HG02981 (cell line): ENCODE measurements around the gene CHTOP.
"Not testable (repeated sequence)": the region's sequence is repeated elsewhere in the genome, so short reads cannot be mapped to it uniquely, and the experiment has no call there.

Experiments
- ATAC-seq: cut with Tn5 transposase; IDR thresholded peaks from one replicate; pipeline ENCODE4 v1.9.1; 2021; ENCODE audit warnings: mild to moderate bottlenecking, moderate library complexity; ENCODE audit not compliant: unreplicated experiment

Gene CHTOP

DNA sequence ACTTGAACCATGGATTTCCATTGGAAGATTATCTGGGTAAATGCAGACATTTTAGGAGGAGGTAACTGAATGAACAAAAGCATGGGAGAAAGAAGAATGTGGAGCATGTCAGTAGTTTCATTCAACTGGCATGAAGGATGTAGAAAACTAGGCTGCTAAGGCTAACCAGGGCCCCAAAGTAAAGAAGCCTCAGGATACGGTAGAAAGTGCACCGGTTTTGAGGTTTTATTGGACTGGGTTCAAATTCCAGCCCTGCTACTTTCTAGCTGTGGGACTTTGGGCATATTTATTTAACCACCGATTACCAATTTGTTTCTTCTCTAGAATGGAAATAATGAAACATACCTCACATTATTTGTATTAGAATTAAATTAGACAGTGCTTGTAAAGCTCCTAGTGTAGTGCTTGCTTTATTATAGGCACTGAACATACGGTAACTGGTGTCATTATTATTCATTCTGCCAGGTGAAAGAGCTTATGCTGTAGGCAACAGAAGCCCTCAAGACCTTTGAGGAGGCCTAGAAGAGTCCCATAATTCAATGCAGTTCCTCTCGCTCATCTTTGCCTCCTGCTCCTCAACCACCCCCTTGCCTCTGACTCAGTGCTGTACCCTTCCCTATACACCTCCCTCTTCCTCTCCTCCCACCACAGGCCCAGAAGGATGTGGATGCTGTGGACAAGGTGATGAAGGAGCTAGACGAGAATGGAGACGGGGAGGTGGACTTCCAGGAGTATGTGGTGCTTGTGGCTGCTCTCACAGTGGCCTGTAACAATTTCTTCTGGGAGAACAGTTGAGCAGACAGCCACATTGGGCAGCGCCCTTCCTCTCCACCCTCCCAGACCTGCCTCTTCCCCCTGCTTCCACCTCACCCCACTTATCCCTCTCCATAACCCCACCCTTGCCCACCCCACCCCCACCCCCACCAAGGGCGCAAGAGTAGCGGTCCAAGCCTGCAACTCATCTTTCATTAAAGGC is 2.5 kb upstream of the CHTOP start:
- no peak for ATAC-seq

DNA sequence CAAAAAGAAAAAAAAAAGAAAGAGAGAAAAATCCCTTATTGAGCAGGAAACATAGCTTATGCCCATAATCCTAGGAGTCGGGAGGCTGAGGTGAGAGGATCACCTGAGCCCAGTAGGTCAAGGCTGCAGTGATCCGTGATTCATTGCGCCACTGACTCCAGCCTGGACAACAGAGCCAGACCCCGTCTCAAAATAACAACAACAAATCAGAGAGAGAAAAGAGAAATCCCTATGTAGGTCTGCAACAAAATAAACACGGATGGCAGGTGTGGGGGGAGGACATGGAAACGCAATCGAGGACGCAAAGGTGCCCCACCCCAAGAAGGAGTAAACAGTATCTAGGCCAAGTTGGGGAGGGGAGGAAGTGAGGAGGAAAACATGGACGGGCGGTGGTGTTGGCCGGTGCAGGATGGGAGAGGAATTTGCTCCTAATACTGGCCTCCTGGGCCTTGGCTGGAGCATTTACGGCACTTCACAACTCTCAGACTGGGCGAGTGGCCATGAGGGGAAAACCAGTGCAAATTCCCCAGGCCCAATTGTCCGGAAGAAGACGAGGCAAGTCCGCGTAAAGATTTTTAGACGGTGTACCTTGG is 609 bp upstream of the CHTOP start:
- no peak for ATAC-seq

DNA sequence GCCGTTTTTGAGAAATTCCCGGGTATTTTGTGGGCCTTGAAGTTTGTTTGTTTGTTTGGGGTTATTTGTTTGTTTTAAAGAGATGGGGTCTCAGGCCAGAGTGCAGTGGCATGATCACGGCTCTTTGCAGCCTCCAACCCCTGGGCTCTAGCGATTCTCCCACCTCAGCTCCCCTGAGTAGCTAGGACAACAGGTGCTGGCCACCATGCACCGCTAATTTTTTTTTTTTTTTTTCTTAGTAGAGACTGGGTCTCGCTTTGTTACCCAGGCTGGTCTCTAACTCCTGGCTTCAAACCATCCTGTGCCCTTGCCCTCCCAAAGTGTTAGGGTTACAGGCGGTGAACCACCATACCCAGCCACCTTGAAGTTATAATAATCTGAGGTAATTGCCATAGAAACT is 2.0 kb downstream of the CHTOP start:
- no peak for ATAC-seq

GRCh38 chr1:153636312-153636711 is 2.4 kb downstream of the CHTOP start:
- ATAC-seq: no peak

- ATAC-seq: no peak
These were observed 4.4 kb downstream of the CHTOP start for GRCh38 chr1:153638261-153638660.

DNA sequence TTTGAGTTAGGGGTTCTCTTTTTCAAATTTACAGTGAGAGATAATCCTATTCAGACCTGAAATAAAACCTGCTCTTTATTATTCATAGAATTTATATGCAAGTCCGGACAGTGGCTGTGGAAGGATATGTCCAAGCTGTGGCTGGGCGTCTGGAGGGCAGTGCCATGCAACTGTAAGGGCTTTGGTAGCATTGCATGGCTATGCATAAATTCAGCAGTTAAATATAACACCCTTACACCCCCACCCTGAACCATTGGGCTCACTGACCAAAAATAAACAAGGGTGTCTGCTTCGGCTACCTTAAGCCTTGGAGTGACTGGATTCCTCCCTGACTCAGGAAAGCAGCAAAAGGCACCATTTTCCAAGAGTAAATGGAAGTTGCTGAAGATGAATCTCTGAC is 5.4 kb downstream of the CHTOP start:
- ATAC-seq: no peak

- ATAC-seq: not testable (repeated sequence)
These were observed 6.3 kb downstream of the CHTOP start for GRCh38 chr1:153640213-153640612.

GRCh38 chr1:153640861-153641260 is 7.0 kb downstream of the CHTOP start:
- no peak for ATAC-seq

- ATAC-seq: no peak
These were observed 8.3 kb downstream of the CHTOP start for GRCh38 chr1:153642161-153642560.

- ATAC-seq: no peak
These were observed 9.2 kb downstream of the CHTOP start for GRCh38 chr1:153643100-153643499.

- ATAC-seq: no peak
These were observed 9.9 kb downstream of the CHTOP start for GRCh38 chr1:153643816-153644215.

GRCh38 chr1:153646672-153647345 is 12.9 kb downstream of the CHTOP start:
- no peak for ATAC-seq

- no peak for ATAC-seq
These were observed 13.5 kb downstream of the CHTOP start for GRCh38 chr1:153647346-153647714.

DNA sequence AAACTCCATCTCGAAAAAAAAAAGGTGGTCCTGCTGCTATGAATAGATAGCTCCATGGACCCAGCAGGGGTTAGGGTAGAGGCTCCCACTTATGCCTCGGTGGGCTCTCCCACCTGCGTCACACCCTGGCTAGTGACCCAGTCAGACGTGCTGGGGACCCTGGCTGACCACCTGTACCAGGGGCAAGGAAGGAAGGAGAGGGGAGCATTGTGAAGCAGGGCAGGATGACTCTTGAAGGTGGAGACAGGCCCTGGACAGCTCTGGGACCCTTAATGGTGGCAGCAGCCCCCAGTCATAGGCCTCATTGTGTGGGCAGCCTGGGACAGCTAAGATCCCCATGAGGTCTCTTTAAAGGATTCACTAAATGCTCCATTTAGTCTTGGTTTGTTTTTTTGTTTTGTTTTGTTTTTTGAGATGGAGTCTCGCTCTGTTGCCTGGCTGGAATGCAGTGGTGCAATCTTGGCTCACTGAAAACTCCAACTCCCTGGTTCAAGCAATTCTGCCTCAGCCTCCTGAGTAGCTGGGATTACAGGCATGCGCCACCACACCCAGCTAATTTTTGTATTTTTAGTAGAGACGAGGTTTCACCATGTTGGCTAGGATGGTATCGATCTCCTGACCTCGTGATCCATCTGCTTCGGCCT is 14.3 kb downstream of the CHTOP start:
- ATAC-seq: no peak

- no peak for ATAC-seq
These were observed 15.4 kb downstream of the CHTOP start for GRCh38 chr1:153649137-153649862.

DNA sequence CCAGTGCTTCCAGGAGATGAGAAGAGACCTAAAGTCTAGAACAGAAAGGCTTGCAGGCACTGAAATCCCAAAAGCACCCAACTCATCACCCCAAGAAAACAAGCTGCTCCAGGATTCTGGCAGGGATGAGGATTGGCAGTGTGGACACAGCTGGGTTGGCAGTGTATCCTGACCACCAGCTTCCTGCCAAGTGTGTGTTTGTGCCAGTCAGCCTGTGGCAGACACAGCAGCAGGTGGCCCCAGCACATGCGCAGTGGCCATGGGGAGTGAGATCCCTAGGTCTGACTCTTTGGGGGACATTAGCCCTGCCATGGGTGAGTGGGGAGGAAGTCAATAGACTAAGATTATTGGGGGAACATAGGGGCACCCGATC is 16.0 kb downstream of the CHTOP start:
- no peak for ATAC-seq

- no peak for ATAC-seq
These were observed 17.9 kb downstream of the CHTOP start for GRCh38 chr1:153651771-153652170.

- no peak for ATAC-seq
These were observed 19.1 kb downstream of the CHTOP start for GRCh38 chr1:153652805-153653500.

DNA sequence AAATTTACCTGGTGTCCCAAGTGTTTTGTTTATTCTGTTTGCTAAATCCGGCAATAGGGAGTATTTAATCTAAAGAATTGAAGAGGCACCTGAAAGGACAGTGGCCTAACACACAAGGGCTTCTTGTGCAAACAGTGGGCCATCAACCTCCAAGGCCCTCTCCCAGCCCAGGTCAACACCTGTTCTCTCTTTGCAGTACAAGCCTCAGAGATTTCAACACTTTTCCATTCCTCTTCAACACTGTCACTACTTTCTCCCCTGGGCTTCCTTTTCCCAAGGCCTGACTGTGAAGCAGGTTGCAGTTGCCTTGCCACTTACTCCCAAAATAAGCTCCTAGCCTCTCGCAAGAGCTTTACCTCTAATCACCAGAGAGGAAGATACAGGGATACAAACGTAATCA is 21.5 kb downstream of the CHTOP start:
- no peak for ATAC-seq
